Measurements from ENCODE around the gene NOP56. TPM values are rescaled to one million over a fixed set of nuclear protein-coding genes. Genes with fewer than 3 reads are reported as not detected.

NOP56 gene
- total and polyA plus RNA-seq, 2 donors (not counting 1 experiment from before 2014, with no cell fraction given): 212 to 247 TPM

DNA sequence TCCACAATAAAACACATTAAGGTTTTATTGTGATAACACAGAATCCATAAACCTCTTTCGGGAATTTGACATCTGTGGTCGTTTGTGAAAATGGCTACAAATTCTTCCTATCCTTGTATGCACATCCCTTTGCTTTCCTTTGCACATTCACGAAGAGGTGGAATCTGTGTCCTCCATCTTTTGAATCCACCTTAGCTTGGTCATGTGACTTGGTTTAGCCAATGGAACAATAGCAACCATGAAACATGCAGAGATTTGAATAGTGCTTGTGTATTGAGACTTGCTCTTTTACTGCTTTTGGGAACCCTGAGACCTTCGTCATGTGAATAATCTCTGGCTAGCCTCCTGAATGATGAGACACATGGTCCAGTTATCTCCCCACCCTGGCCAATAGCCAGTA lies 49.7 kb upstream of the NOP56 start:
- Histone ChIP-seq H3K4me1 (ENCODE audit: control insufficient read depth in 2 of 2, insufficient read depth in 2 of 2, low read length in 2 of 2) (no peaks in the 10 kb centered on the region), H3K4me2 (replicated peaks; ENCODE audit: low read depth, low read length, poor library complexity, severe bottlenecking) (no peak overlapping the region), H3K9me3 (ENCODE audit: control extremely low read depth in 1 of 3, control insufficient read depth in 2 of 3, insufficient read depth in 1 of 3, low read length in 2 of 3) (peaks cover 4 to 15% (median 11%) of the 10 kb centered on the region in 3 donors), H3K4me3 (ENCODE audit: control extremely low read depth in 1 of 5, extremely low read depth in 1 of 5, insufficient read depth in 1 of 5, low read depth in 2 of 5, low read length in 4 of 5) (no peak overlapping the region), H3K9ac (ENCODE audit: low read length) (no peak overlapping the region), H4K20me1 (ENCODE audit: control insufficient read depth, insufficient read depth, low read length, poor library complexity, severe bottlenecking) (no peaks in the 10 kb centered on the region), H3K27me3 (replicated peaks in 1 of 4; ENCODE audit: control extremely low read depth in 1 of 4, control insufficient read depth in 3 of 4, insufficient read depth in 4 of 4, low read length in 3 of 4) (peaks cover 0 to 5% (median 0%) of the 10 kb centered on the region in 4 experiments), H2AFZ (ENCODE audit: insufficient read depth, low read depth, low read length, poor library complexity, severe bottlenecking) (no peak overlapping the region), H3K27ac (ENCODE audit: low read length in 2 of 2) (no peak overlapping the region), H3K79me2 (ENCODE audit: control insufficient read depth, insufficient read depth, low read length) (no peaks in the 10 kb centered on the region), H3K36me3 (replicated peaks in 1 of 2; ENCODE audit: control extremely low read depth in 1 of 2, control insufficient read depth in 1 of 2, extremely low read depth in 1 of 2, insufficient read depth in 2 of 2, low read length in 1 of 2) (no peaks in the 10 kb centered on the region)
- DNase-seq (no peak), ATAC-seq (ENCODE audit: low read depth) (no peak)
- WGBS (ENCODE audit: insufficient coverage): 100% methylated on average over 3 of the region's 4 CpGs
- peaks cover 9% of the 10 kb centered on the region for H3K27me3 Mint-ChIP-seq
- H3K4me3 Mint-ChIP-seq: no peak overlapping the region
- intact Hi-C loops (cut with micrococcal nuclease): no loop called here
- TF ChIP-seq EZH2 (IDR thresholded peaks at IDR 0.05; ENCODE audit: borderline replicate concordance, insufficient read depth, low read depth, low read length, poor library complexity, severe bottlenecking): no peak
- no peak for TF ChIP-seq CTCF (IDR thresholded peaks at IDR 0.05)
- CTCF ChIA-PET: no interaction called here
- H3K9me3 Mint-ChIP-seq (ENCODE audit: insufficient read depth): peaks cover 6% of the 10 kb centered on the region
- H3K27ac Mint-ChIP-seq: no peak overlapping the region
- no peaks in the 10 kb centered on the region for H3K4me1 Mint-ChIP-seq
- POLR2A ChIA-PET: no interaction called here

DNA sequence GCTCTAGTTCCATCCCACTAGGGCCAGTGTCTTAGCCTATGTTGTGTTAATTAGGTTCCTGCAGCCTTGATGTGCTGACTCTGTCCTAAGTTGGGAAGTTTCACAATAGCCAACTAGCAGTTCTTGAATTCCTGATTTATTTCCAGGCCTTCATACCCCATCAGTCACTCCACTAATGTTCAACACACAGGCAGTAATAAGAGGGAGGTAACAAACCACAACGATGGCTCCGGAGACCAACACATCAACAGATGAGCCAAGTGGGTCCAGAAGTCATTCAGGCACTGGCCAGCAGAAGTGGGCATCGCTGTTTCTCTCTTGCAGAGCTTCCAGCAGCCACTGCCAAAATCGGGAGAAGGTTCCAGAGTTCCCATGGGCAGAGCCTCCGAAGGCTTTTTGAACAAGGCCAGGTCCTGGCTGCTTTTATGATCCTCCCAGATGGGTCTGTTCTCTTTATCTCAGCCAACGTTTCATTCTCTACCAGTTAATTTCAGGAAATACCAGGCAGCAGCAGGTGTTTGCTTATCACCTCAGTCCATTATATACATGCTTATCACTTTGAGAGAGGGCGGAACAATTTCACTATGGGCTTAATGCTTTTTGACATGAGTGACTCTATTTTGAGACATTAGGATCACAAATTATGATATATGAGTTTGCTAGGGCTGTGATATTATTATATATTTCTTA lies 48.5 kb upstream of the NOP56 start:
- ChIA-PET CTCF (no interaction called here), POLR2A (no interaction called here)
- Histone ChIP-seq H4K20me1 (ENCODE audit: control insufficient read depth, insufficient read depth, low read length, poor library complexity, severe bottlenecking) (no peaks in the 10 kb centered on the region), H3K36me3 (replicated peaks in 1 of 2; ENCODE audit: control extremely low read depth in 1 of 2, control insufficient read depth in 1 of 2, extremely low read depth in 1 of 2, insufficient read depth in 2 of 2, low read length in 1 of 2) (no peaks in the 10 kb centered on the region), H3K4me2 (replicated peaks; ENCODE audit: low read depth, low read length, poor library complexity, severe bottlenecking) (no peak overlapping the region), H3K9ac (ENCODE audit: low read length) (no peak overlapping the region), H3K4me1 (ENCODE audit: control insufficient read depth in 2 of 2, insufficient read depth in 2 of 2, low read length in 2 of 2) (no peaks in the 10 kb centered on the region), H3K4me3 (ENCODE audit: control extremely low read depth in 1 of 5, extremely low read depth in 1 of 5, insufficient read depth in 1 of 5, low read depth in 2 of 5, low read length in 4 of 5) (no peak overlapping the region), H3K27ac (ENCODE audit: low read length in 2 of 2) (no peak overlapping the region), H3K79me2 (ENCODE audit: control insufficient read depth, insufficient read depth, low read length) (no peaks in the 10 kb centered on the region), H3K27me3 (replicated peaks in 1 of 4; ENCODE audit: control extremely low read depth in 1 of 4, control insufficient read depth in 3 of 4, insufficient read depth in 4 of 4, low read length in 3 of 4) (peaks cover 0 to 5% (median under 1%) of the 10 kb centered on the region in 4 experiments), H2AFZ (ENCODE audit: insufficient read depth, low read depth, low read length, poor library complexity, severe bottlenecking) (no peak overlapping the region), H3K9me3 (ENCODE audit: control extremely low read depth in 1 of 3, control insufficient read depth in 2 of 3, insufficient read depth in 1 of 3, low read length in 2 of 3) (peaks cover 4 to 15% (median 13%) of the 10 kb centered on the region in 3 donors)
- TF ChIP-seq EZH2 (IDR thresholded peaks at IDR 0.05; ENCODE audit: borderline replicate concordance, insufficient read depth, low read depth, low read length, poor library complexity, severe bottlenecking) (no peak), CTCF (IDR thresholded peaks at IDR 0.05) (no peak)
- Mint-ChIP-seq H3K27me3 (peaks cover 9% of the 10 kb centered on the region), H3K27ac (no peak overlapping the region), H3K9me3 (ENCODE audit: insufficient read depth) (peaks cover 6% of the 10 kb centered on the region), H3K4me3 (no peak overlapping the region), H3K4me1 (no peaks in the 10 kb centered on the region)
- 80% methylated on average over 6 of the region's 7 CpGs for WGBS (ENCODE audit: insufficient coverage)
- no peak for DNase-seq
- intact Hi-C loops (cut with micrococcal nuclease): no loop called here
- no peak for ATAC-seq (ENCODE audit: low read depth)

All from B cell (primary cell).